ENCODE data around the gene KCNQ1.
A peak's percentile ranks its signal among the peaks of the same experiment; 100 is the strongest.

The KCNQ1 gene

DNA sequence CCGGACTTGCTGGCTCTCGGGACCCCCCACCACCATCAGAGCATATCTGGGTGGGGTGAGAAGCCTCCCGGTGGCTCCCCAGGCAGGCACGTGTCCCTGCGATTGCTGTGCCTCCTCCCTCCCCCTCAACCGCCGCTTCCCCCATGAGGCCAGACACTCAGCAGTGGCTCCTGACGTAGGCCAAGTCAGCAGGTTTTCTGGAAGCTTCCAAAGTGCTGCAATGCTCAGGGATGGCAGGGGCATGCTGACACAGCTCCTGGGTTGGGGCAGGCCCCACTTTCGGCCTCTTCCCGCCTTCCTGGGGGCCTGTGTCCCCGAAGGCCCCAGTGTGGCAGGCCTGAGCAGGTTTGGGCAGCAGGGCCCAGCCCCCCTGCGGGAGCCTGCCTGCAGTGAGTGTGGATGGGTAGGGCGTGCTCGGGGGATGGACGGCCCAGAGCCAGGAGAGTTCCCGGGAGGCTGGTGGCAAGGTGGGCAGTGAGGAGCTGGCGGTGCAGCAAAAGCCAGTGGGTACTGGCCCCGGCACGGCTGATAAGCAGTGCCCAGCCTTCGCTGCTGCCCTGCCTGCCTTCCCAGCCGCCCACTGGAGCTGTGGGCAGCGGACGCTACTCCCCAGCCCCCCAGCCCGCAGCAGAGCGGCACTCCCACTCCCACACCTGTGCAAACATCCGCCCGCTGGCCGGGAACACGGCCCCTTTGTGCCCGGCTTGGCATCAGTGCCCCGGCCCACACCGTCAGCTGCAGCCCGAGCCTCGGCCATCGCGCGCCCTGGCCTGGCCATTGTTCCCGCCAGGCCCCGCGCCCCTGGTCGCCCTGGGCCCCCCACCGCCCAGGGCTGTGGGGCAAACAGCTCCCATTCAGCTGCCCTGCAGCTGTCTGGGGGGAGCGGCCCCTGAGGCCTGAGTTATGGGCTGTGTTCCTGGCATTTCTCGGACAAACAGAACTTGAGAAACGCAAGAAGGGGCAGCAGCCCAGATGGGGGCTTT, 130.0 kb downstream of the KCNQ1 start:
- H3K4me3 ChIP-seq (ENCODE audit: low read length in 2 of 2): no peak overlapping the region
- H3K27ac ChIP-seq (ENCODE audit: low read depth in 2 of 2, low read length in 2 of 2): no peak overlapping the region
- peaks cover 11 to 15% of the 10 kb centered on the region in 2 donors for H3K4me1 ChIP-seq (ENCODE audit: control insufficient read depth in 2 of 2, insufficient read depth in 2 of 2, low read length in 2 of 2)
- peak overlapping the region in 1 of 2 donors; percentile 33 for H3K9ac ChIP-seq (ENCODE audit: low read depth in 1 of 2, low read length in 2 of 2)
- no peaks in the 10 kb centered on the region for H3K36me3 ChIP-seq (ENCODE audit: control insufficient read depth in 2 of 2, insufficient read depth in 2 of 2, low read length in 2 of 2)
- H3K9me3 ChIP-seq (ENCODE audit: control insufficient read depth in 2 of 2, low read length in 2 of 2): no peaks in the 10 kb centered on the region
- no peaks in the 10 kb centered on the region for H3K27me3 ChIP-seq (ENCODE audit: control insufficient read depth in 2 of 2, insufficient read depth in 2 of 2, low read length in 2 of 2)

DNA sequence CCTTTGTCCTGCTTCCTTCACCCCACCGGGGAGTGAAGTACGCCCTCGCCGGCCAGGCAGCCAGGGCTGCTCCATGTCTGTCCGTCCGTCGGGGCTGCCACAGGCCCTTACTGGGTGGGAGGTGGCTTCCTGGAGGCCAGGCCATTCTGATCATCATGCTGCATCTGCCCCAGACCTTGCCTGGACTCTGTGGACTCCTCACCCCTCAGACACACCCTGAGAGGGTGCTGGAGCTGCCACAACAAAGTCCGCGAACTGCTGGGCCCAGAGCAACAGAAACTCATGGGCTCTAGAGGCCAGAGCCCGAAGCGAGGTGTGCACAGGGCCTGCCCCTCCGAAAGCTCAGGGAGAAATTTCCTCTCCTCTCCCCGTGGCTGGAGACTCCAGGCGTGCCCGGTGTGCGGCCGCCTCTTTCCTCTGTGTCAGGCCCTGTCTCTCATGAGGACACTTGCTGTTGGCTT, 130.8 kb downstream of the KCNQ1 start:
- H3K27me3 ChIP-seq (ENCODE audit: control insufficient read depth in 2 of 2, insufficient read depth in 2 of 2, low read length in 2 of 2): no peaks in the 10 kb centered on the region
- H3K27ac ChIP-seq (ENCODE audit: low read depth in 2 of 2, low read length in 2 of 2): no peak overlapping the region
- peaks cover 11 to 15% of the 10 kb centered on the region in 2 donors for H3K4me1 ChIP-seq (ENCODE audit: control insufficient read depth in 2 of 2, insufficient read depth in 2 of 2, low read length in 2 of 2)
- H3K36me3 ChIP-seq (ENCODE audit: control insufficient read depth in 2 of 2, insufficient read depth in 2 of 2, low read length in 2 of 2): no peaks in the 10 kb centered on the region
- no peak overlapping the region for H3K4me3 ChIP-seq (ENCODE audit: low read length in 2 of 2)
- no peaks in the 10 kb centered on the region for H3K9me3 ChIP-seq (ENCODE audit: control insufficient read depth in 2 of 2, low read length in 2 of 2)
- H3K9ac ChIP-seq (ENCODE audit: low read depth in 1 of 2, low read length in 2 of 2): peak overlapping the region in 1 of 2 donors; percentile 33

DNA sequence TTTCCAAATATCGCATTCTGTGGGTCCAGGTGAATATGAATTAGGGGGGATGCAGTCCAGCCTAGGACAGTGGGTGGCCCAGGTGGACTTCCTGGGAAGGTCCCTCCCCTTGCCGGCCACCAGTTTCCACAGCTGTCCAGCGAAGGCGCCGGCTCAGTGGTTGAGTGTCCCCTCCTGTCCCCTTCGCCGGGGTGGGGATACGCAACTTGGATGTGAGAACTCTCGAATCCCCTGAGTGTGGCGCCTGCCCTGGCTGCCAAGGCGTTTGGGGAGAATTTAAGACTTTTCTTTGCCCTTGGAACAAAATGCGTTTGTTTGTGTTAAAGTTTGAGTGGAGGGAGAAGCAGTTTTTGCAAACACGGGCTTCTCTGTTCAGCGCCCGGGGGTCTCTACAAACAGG, 131.3 kb downstream of the KCNQ1 start:
- Histone ChIP-seq H3K9ac (ENCODE audit: low read depth in 1 of 2, low read length in 2 of 2) (no peak overlapping the region), H3K27me3 (ENCODE audit: control insufficient read depth in 2 of 2, insufficient read depth in 2 of 2, low read length in 2 of 2) (no peaks in the 10 kb centered on the region), H3K4me1 (ENCODE audit: control insufficient read depth in 2 of 2, insufficient read depth in 2 of 2, low read length in 2 of 2) (peaks cover 11 to 15% of the 10 kb centered on the region in 2 donors), H3K4me3 (ENCODE audit: low read length in 2 of 2) (no peak overlapping the region), H3K27ac (ENCODE audit: low read depth in 2 of 2, low read length in 2 of 2) (no peak overlapping the region), H3K9me3 (ENCODE audit: control insufficient read depth in 2 of 2, low read length in 2 of 2) (no peaks in the 10 kb centered on the region), H3K36me3 (ENCODE audit: control insufficient read depth in 2 of 2, insufficient read depth in 2 of 2, low read length in 2 of 2) (no peaks in the 10 kb centered on the region)

DNA sequence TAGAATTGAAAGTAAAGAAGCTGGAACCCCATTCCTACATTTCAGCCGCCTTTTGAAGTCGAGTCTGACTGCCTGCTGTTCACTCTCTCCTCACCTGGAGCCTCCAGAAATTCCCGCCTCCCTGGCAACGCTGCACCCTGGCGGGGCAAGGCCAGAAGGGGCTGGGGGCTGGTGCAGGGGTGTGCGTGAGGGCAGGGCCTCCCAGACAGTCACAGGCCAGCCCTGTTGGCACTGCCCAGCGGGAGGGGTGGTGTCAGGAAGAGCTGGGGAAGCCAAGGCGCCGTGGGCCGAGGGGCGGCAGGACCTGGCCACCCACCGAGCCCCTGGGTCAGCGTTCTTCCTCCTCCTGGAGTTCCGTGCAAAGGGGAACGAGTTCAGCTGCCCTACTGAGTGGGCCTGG, 131.7 kb downstream of the KCNQ1 start:
- Histone ChIP-seq H3K4me1 (ENCODE audit: control insufficient read depth in 2 of 2, insufficient read depth in 2 of 2, low read length in 2 of 2) (peaks cover 11 to 15% of the 10 kb centered on the region in 2 donors), H3K27me3 (ENCODE audit: control insufficient read depth in 2 of 2, insufficient read depth in 2 of 2, low read length in 2 of 2) (no peaks in the 10 kb centered on the region)

DNA sequence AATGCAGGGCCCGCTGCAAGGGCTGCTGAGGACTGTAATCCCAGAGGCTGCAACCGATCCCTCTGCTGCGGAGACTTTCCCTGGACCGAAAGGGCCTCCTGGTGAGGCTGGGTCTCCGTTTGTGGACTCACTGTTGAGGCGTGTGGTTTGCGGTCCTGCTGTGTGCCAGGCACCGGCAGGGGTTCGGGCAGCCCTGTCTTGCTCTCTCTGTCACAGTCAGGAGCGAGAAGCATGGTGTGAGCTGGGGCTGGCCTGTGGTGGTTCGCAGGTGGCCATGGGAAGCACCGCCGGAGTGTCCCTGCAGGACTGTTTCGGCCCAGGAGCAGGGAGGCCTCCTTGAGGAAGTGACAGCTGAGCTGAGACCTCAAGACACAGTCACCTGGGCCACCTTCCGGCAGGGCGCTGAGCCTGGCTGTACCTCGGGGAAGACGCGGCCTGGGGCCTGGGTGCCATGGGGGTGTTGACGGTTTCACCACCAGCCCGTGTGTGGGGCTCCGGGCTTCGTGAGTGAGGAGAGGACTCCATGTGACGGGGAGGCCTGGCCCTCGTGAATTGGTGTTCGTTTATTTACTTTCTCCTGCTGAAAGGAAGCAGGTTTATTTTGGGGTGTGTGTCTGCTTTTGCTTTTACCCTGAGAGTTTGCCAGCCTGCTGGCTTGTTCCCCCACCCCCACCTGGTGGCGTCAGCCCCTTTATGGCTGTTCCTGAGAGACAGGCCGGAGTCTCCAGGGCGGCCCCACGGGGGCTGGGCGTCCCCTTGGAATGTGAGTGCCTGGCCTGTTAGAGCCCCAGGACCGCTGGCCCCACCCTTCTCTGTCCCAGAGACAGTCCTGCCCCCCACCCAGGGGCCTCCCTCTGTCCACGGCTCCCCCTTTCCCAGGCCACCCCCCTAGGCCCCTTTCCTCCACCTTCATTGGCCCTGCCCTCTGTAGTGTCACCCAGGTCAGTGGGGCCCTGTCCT, 132.5 kb downstream of the KCNQ1 start:
- no peak overlapping the region for H3K4me3 ChIP-seq (ENCODE audit: low read length in 2 of 2)
- no peak overlapping the region for H3K9ac ChIP-seq (ENCODE audit: low read depth in 1 of 2, low read length in 2 of 2)
- no peaks in the 10 kb centered on the region for H3K36me3 ChIP-seq (ENCODE audit: control insufficient read depth in 2 of 2, insufficient read depth in 2 of 2, low read length in 2 of 2)
- H3K27ac ChIP-seq (ENCODE audit: low read depth in 2 of 2, low read length in 2 of 2): no peak overlapping the region
- no peaks in the 10 kb centered on the region for H3K9me3 ChIP-seq (ENCODE audit: control insufficient read depth in 2 of 2, low read length in 2 of 2)
- peaks cover 11 to 15% of the 10 kb centered on the region in 2 donors for H3K4me1 ChIP-seq (ENCODE audit: control insufficient read depth in 2 of 2, insufficient read depth in 2 of 2, low read length in 2 of 2)
- H3K27me3 ChIP-seq (ENCODE audit: control insufficient read depth in 2 of 2, insufficient read depth in 2 of 2, low read length in 2 of 2): no peaks in the 10 kb centered on the region

More for the DNA sequence above, 131.7 kb downstream of the KCNQ1 start:
- Histone ChIP-seq H3K36me3 (ENCODE audit: control insufficient read depth in 2 of 2, insufficient read depth in 2 of 2, low read length in 2 of 2) (no peaks in the 10 kb centered on the region), H3K27ac (ENCODE audit: low read depth in 2 of 2, low read length in 2 of 2) (no peak overlapping the region), H3K9ac (ENCODE audit: low read depth in 1 of 2, low read length in 2 of 2) (no peak overlapping the region), H3K9me3 (ENCODE audit: control insufficient read depth in 2 of 2, low read length in 2 of 2) (no peaks in the 10 kb centered on the region), H3K4me3 (ENCODE audit: low read length in 2 of 2) (no peak overlapping the region)

DNA sequence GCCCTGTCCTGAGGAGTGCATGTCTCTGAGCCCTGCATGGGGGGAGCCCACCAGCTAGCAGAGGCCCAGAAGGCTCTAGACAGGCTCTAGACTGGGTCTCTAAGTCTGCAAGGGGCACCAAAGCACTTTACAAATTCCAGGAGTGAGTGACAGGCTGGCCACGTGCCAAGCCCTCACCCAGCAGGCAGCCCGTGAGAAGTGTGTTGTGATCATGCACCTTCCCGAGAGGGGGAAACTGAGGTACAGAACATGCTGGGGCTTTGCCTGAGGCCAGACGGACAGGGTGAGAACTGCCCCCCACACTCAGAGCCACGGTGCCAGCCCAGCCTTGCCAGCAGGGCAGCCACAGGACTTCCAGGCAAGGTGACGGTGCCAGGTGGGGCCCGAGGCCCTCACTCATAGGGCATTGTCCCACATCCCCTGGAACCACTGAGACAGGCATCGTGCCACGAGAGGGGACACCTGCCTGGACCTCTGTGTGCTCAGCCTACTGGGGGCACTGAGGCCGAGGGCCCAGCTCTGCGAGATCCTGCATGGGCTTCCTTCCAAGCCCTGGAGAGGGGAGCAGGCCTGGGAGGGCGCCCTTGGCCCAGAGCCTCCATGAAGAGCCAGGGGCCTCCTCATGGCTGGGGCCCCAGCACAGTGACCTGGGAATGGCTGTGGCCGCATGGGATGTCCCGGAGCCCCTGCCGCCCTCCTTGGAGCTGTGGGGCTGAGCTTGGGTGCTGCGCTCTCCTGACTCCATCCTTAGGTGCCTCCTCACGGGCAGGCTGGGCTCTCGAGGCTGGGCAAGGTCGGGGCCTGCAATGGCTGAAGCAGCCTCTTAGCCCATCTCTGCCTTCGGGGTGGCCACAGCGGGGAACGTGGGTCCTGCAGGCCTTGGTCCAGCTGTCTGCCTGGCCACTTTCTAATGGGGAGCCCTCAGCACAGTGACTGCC, 133.5 kb downstream of the KCNQ1 start:
- no peak overlapping the region for H3K9ac ChIP-seq (ENCODE audit: low read depth in 1 of 2, low read length in 2 of 2)
- no peak overlapping the region for H3K27ac ChIP-seq (ENCODE audit: low read depth in 2 of 2, low read length in 2 of 2)
- no peaks in the 10 kb centered on the region for H3K27me3 ChIP-seq (ENCODE audit: control insufficient read depth in 2 of 2, insufficient read depth in 2 of 2, low read length in 2 of 2)
- H3K4me3 ChIP-seq (ENCODE audit: low read length in 2 of 2): no peak overlapping the region
- H3K9me3 ChIP-seq (ENCODE audit: control insufficient read depth in 2 of 2, low read length in 2 of 2): no peaks in the 10 kb centered on the region
- peaks cover 11 to 15% of the 10 kb centered on the region in 2 donors for H3K4me1 ChIP-seq (ENCODE audit: control insufficient read depth in 2 of 2, insufficient read depth in 2 of 2, low read length in 2 of 2)
- H3K36me3 ChIP-seq (ENCODE audit: control insufficient read depth in 2 of 2, insufficient read depth in 2 of 2, low read length in 2 of 2): no peaks in the 10 kb centered on the region

DNA sequence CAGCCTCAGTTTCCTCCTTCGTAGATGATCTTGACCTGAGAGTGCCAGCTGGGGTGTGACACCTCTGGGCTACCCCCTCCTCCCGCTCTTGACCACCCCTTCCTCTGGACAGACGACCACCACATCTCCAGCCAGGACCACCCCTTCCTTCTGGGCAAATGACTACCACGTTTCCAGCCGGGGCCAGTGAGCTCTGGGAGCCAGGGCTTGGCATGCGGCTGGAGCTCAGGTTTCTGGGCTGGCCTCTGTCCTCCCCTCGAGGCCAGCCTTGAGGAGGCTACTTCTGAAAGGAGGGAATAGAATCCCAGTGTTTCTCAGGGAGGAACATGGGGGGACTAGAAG, 134.1 kb downstream of the KCNQ1 start:
- H3K36me3 ChIP-seq (ENCODE audit: control insufficient read depth in 2 of 2, insufficient read depth in 2 of 2, low read length in 2 of 2): no peaks in the 10 kb centered on the region
- H3K4me1 ChIP-seq (ENCODE audit: control insufficient read depth in 2 of 2, insufficient read depth in 2 of 2, low read length in 2 of 2): peaks cover 11 to 15% of the 10 kb centered on the region in 2 donors
- H3K9me3 ChIP-seq (ENCODE audit: control insufficient read depth in 2 of 2, low read length in 2 of 2): no peaks in the 10 kb centered on the region
- H3K27ac ChIP-seq (ENCODE audit: low read depth in 2 of 2, low read length in 2 of 2): no peak overlapping the region
- no peak overlapping the region for H3K4me3 ChIP-seq (ENCODE audit: low read length in 2 of 2)
- no peaks in the 10 kb centered on the region for H3K27me3 ChIP-seq (ENCODE audit: control insufficient read depth in 2 of 2, insufficient read depth in 2 of 2, low read length in 2 of 2)
- no peak overlapping the region for H3K9ac ChIP-seq (ENCODE audit: low read depth in 1 of 2, low read length in 2 of 2)

DNA sequence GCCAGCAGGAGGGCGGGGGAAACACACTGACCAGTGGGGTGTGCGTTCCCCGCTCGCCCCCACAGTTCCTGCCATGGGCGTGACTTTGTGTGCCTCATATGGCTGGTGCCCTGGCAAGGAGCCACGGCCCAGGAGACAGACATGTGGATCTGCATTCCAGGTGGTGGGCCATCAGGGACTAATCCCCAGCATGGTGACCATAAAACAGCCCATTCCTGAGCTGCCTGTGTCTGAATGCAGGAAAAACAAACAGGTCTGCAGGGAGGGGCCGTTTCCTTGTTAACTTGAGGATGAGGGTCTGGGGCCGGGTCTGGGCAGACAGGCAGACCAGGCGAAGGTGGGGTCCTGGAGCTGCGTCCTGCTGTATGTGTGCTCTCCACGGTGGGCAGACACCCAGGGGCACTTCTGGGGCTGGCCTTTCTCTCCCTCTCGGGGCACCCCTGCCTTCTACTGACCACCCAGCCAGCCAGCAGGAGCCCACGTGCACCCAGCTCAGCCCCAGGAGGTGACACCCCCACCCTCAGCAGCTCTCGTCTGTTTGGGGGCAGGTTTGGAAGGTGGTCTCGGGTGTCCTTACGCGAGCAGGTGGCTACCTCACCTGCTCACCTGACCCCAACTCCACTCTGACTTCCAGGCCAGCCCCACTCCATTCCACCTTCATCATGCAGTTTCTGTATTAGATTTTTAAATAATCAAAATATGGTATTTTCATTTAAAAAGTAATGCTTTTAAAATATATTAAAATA, 134.7 kb downstream of the KCNQ1 start:
- Histone ChIP-seq H3K27ac (ENCODE audit: low read depth in 2 of 2, low read length in 2 of 2) (no peak overlapping the region), H3K4me3 (ENCODE audit: low read length in 2 of 2) (no peak overlapping the region), H3K27me3 (ENCODE audit: control insufficient read depth in 2 of 2, insufficient read depth in 2 of 2, low read length in 2 of 2) (no peaks in the 10 kb centered on the region)

DNA sequence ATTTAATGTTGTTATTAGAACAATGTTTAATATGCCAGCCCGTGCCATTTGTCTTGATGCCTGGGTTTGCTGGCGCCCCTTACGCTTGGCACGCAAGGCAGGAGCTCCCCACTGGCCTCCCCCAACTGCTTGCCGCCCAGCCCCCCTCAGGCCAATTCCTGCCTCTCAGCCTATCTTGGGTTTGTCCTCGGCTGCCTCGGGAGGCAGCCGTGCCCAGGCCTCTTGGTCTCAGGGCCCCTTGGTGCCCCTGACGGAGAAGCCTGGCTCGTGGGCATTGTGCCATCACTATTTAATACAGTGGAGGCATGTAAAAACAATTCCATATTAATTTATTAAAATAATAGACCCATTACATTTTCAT, 135.2 kb downstream of the KCNQ1 start:
- H3K27ac ChIP-seq (ENCODE audit: low read depth in 2 of 2, low read length in 2 of 2): no peak overlapping the region
- no peaks in the 10 kb centered on the region for H3K27me3 ChIP-seq (ENCODE audit: control insufficient read depth in 2 of 2, insufficient read depth in 2 of 2, low read length in 2 of 2)
- H3K36me3 ChIP-seq (ENCODE audit: control insufficient read depth in 2 of 2, insufficient read depth in 2 of 2, low read length in 2 of 2): no peaks in the 10 kb centered on the region
- peaks cover 11 to 15% of the 10 kb centered on the region in 2 donors for H3K4me1 ChIP-seq (ENCODE audit: control insufficient read depth in 2 of 2, insufficient read depth in 2 of 2, low read length in 2 of 2)
- no peak overlapping the region for H3K9ac ChIP-seq (ENCODE audit: low read depth in 1 of 2, low read length in 2 of 2)
- no peaks in the 10 kb centered on the region for H3K9me3 ChIP-seq (ENCODE audit: control insufficient read depth in 2 of 2, low read length in 2 of 2)
- no peak overlapping the region for H3K4me3 ChIP-seq (ENCODE audit: low read length in 2 of 2)

More for the DNA sequence above, 134.7 kb downstream of the KCNQ1 start:
- no peaks in the 10 kb centered on the region for H3K9me3 ChIP-seq (ENCODE audit: control insufficient read depth in 2 of 2, low read length in 2 of 2)
- H3K9ac ChIP-seq (ENCODE audit: low read depth in 1 of 2, low read length in 2 of 2): no peak overlapping the region
- H3K36me3 ChIP-seq (ENCODE audit: control insufficient read depth in 2 of 2, insufficient read depth in 2 of 2, low read length in 2 of 2): no peaks in the 10 kb centered on the region
- H3K4me1 ChIP-seq (ENCODE audit: control insufficient read depth in 2 of 2, insufficient read depth in 2 of 2, low read length in 2 of 2): peaks cover 11 to 15% of the 10 kb centered on the region in 2 donors

All from mucosa of rectum (tissue), 2 donors.